OCI-LY3 (cell line): ENCODE data around the gene B2M.

Source experiments
- H2AFZ ChIP-seq: fragments of 200-600, 300-600 bp; shearing (Covaris generic); 2 replicates; pipeline ENCODE4 v1.6.0; 2014; ENCODE audit warnings: antibody characterized with exemption, low read depth, low read length
- H3K27ac ChIP-seq: fragments of 200-600, 300-600 bp; sonication (generic); 2 replicates; pipeline ENCODE4 v1.5.1; 2014; ENCODE audit warnings: mild to moderate bottlenecking, low read length, moderate library complexity, mixed read lengths
- H3K27me3 ChIP-seq: fragments of 200-600, 300-600 bp; sonication (generic); 2 replicates; pipeline ENCODE4 v1.6.1; 2014; ENCODE audit warnings: low read depth, low read length, mixed read lengths
- H3K36me3 ChIP-seq: fragments of 200-600, 300-600 bp; sonication (generic); replicated peaks from 2 replicates; pipeline ENCODE3; 2014; ENCODE audit warnings: low read depth, low read length, mixed read lengths
- H3K4me1 ChIP-seq: fragments of 300-600, 200-600 bp; sonication (generic); 2 replicates; pipeline ENCODE4 v1.6.1; 2014; ENCODE audit warnings: low read length, mixed read lengths
- H3K4me2 ChIP-seq: fragments of 200-600, 300-600 bp; sonication (generic); 2 replicates; pipeline ENCODE4 v1.6.1; 2014; ENCODE audit warnings: low read length, mixed read lengths
- H3K4me3 ChIP-seq: fragments of 300-600, 200-600 bp; sonication (generic); 2 replicates; pipeline ENCODE4 v1.5.1; 2014; ENCODE audit warnings: antibody characterized with exemption, mild to moderate bottlenecking, low read length, moderate library complexity
- H3K79me2 ChIP-seq: fragments of 300-600, 200-600 bp; shearing (Covaris generic); 2 replicates; pipeline ENCODE4 v1.6.1; 2014; ENCODE audit warnings: mild to moderate bottlenecking, low read length, mixed read lengths
- H3K9ac ChIP-seq: fragments of 300-600, 200-600 bp; shearing (Covaris generic); 2 replicates; pipeline ENCODE4 v1.6.0; 2014; ENCODE audit warnings: mild to moderate bottlenecking, low read length, moderate library complexity
- H3K9me3 ChIP-seq: fragments of 200-600, 300-600 bp; shearing (Covaris generic); 2 replicates; pipeline ENCODE4 v1.6.1; 2014; ENCODE audit warnings: low read length, mixed read lengths; ENCODE audit not compliant: insufficient read depth
- H4K20me1 ChIP-seq: fragments of 200-600, 300-600 bp; sonication (generic); 2 replicates; pipeline ENCODE4 v1.6.1; 2016; ENCODE audit warnings: low read length, mixed read lengths; ENCODE audit not compliant: insufficient read depth
- EZH2phosphoT487 ChIP-seq: fragments of 200-600 bp; shearing (Covaris generic); IDR thresholded peaks from 2 replicates; pipeline ENCODE4 v1.6.1; 2018; ENCODE audit warnings: antibody characterized with exemption, mixed run types, low read depth
- TF ChIP-seq, protein P1 (sequence below): fragments of 200-600, 300-600 bp; sonication (generic); IDR thresholded peaks from 2 replicates; pipeline ENCODE4 v1.5.1; 2014; ENCODE audit warnings: antibody characterized with exemption, low read length, low read depth

B2M gene

DNA sequence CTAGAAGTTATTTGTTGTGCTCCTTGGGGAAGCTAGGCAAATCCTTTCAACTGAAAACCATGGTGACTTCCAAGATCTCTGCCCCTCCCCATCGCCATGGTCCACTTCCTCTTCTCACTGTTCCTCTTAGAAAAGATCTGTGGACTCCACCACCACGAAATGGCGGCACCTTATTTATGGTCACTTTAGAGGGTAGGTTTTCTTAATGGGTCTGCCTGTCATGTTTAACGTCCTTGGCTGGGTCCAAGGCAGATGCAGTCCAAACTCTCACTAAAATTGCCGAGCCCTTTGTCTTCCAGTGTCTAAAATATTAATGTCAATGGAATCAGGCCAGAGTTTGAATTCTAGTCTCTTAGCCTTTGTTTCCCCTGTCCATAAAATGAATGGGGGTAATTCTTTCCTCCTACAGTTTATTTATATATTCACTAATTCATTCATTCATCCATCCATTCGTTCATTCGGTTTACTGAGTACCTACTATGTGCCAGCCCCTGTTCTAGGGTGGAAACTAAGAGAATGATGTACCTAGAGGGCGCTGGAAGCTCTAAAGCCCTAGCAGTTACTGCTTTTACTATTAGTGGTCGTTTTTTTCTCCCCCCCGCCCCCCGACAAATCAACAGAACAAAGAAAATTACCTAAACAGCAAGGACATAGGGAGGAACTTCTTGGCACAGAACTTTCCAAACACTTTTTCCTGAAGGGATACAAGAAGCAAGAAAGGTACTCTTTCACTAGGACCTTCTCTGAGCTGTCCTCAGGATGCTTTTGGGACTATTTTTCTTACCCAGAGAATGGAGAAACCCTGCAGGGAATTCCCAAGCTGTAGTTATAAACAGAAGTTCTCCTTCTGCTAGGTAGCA lies 851 bp upstream of the B2M start:
- peak overlapping the region; percentile 99 for H3K9ac ChIP-seq
- H3K27me3 ChIP-seq: no peaks in the 10 kb centered on the region
- H3K4me3 ChIP-seq: peak overlapping the region; percentile 96
- H3K36me3 ChIP-seq: peaks cover 40% of the 10 kb centered on the region
- peaks cover 32% of the 10 kb centered on the region for H3K4me1 ChIP-seq
- no peak for TF ChIP-seq EZH2phosphoT487
- TF ChIP-seq, protein P1, sequence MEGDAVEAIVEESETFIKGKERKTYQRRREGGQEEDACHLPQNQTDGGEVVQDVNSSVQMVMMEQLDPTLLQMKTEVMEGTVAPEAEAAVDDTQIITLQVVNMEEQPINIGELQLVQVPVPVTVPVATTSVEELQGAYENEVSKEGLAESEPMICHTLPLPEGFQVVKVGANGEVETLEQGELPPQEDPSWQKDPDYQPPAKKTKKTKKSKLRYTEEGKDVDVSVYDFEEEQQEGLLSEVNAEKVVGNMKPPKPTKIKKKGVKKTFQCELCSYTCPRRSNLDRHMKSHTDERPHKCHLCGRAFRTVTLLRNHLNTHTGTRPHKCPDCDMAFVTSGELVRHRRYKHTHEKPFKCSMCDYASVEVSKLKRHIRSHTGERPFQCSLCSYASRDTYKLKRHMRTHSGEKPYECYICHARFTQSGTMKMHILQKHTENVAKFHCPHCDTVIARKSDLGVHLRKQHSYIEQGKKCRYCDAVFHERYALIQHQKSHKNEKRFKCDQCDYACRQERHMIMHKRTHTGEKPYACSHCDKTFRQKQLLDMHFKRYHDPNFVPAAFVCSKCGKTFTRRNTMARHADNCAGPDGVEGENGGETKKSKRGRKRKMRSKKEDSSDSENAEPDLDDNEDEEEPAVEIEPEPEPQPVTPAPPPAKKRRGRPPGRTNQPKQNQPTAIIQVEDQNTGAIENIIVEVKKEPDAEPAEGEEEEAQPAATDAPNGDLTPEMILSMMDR: peak; percentile 78
- peaks cover 37% of the 10 kb centered on the region for H4K20me1 ChIP-seq
- H3K4me2 ChIP-seq: peak overlapping the region; percentile 91
- peak overlapping the region; percentile 96 for H3K27ac ChIP-seq
- H2AFZ ChIP-seq: no peak overlapping the region; the same call in 1 of the 2 replicates
- peaks cover 63% of the 10 kb centered on the region for H3K79me2 ChIP-seq
- H3K9me3 ChIP-seq: no peaks in the 10 kb centered on the region

DNA sequence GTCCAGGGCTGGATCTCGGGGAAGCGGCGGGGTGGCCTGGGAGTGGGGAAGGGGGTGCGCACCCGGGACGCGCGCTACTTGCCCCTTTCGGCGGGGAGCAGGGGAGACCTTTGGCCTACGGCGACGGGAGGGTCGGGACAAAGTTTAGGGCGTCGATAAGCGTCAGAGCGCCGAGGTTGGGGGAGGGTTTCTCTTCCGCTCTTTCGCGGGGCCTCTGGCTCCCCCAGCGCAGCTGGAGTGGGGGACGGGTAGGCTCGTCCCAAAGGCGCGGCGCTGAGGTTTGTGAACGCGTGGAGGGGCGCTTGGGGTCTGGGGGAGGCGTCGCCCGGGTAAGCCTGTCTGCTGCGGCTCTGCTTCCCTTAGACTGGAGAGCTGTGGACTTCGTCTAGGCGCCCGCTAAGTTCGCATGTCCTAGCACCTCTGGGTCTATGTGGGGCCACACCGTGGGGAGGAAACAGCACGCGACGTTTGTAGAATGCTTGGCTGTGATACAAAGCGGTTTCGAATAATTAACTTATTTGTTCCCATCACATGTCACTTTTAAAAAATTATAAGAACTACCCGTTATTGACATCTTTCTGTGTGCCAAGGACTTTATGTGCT lies 527 bp downstream of the B2M start:
- Histone ChIP-seq H3K9me3 (no peaks in the 10 kb centered on the region), H3K4me2 (peak overlapping the region; percentile 92), H3K79me2 (peaks cover 77% of the 10 kb centered on the region), H3K27ac (peak overlapping the region; percentile 96), H3K9ac (peak overlapping the region; percentile 99), H4K20me1 (peaks cover 51% of the 10 kb centered on the region), H2AFZ (no peak overlapping the region), H3K27me3 (no peaks in the 10 kb centered on the region), H3K4me3 (peak overlapping the region; percentile 96), H3K36me3 (peaks cover 53% of the 10 kb centered on the region), H3K4me1 (peaks cover 46% of the 10 kb centered on the region)
- TF ChIP-seq, protein P1: no peak
- TF ChIP-seq EZH2phosphoT487: no peak

- TF ChIP-seq, protein P1: no peak
- H3K27ac ChIP-seq: peak overlapping the region; percentile 96
- peaks cover 83% of the 10 kb centered on the region for H3K79me2 ChIP-seq
- H3K36me3 ChIP-seq: peaks cover 60% of the 10 kb centered on the region
- peak overlapping the region; percentile 99 for H3K9ac ChIP-seq
- H3K4me2 ChIP-seq: peak overlapping the region; percentile 92
- peaks cover 52% of the 10 kb centered on the region for H3K4me1 ChIP-seq
- H3K27me3 ChIP-seq: no peaks in the 10 kb centered on the region
- peaks cover 57% of the 10 kb centered on the region for H4K20me1 ChIP-seq
- H3K9me3 ChIP-seq: no peaks in the 10 kb centered on the region
- H3K4me3 ChIP-seq: peak overlapping the region; percentile 96
- no peak overlapping the region for H2AFZ ChIP-seq
These were observed 1.2 kb downstream of the B2M start for GRCh38 chr15:44712346-44713005.
